ENCODE measurements around the gene CAPN7.

Gene CAPN7

DNA sequence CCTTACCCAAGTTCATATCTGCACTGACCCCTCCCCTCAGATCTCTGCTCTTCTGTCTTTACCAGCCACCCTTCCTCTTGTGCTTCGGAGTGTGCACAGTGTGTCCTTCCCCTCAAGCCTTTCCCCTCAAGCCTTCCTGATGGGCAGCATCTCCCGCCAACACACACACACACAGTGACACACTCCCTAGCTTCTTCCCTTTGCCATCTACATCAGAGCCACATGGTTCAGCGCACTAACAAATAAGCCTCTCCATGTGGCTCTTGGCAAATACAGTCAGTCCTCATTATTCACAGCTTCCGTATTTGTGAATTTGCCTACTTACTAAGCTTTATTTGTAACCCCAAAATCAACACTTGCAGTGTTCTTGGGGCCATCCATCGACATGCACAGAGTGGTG, 88.9 kb downstream of the CAPN7 start:
- peaks cover 9 to 31% of the 10 kb centered on the region in 2 donors for H3K36me3 Mint-ChIP-seq
- H3K27ac Mint-ChIP-seq, result peak overlapping the region; percentile 20
- DNase-seq (no peak), ATAC-seq (replicated peaks) (peak in 1 of 2 donors; percentile 13)
- peaks cover 53 to 80% of the 10 kb centered on the region in 2 donors for H3K4me1 Mint-ChIP-seq
- peak overlapping the region in 1 of 2 donors; percentile 45 for H3K4me3 Mint-ChIP-seq
- peaks cover 3% of the 10 kb centered on the region in 2 donors for H3K9me3 Mint-ChIP-seq
- H3K27me3 Mint-ChIP-seq, result no peaks in the 10 kb centered on the region

DNA sequence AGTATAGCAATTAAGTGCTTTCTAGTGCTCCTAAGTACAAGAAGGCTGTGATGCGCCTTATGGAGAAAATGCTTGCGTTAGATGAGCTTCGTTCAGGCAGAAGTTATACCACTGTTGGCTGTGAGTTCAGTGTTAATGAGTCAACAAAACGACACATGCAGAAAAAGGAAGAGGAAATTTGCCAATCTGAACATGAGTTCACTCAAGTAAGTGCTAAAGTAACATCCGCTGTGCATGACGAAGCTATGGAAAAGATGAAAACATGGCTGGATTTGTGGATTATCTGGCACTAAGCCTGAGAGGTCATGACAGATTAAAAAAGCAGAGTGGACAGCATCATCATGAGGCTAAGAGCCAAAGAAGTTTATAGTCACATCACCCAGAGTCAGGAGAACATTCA, 89.5 kb downstream of the CAPN7 start:
- peak in 1 of 2 donors; percentile 22 for ATAC-seq (replicated peaks)
- H3K36me3 Mint-ChIP-seq, result peaks cover 9 to 31% of the 10 kb centered on the region in 2 donors
- peaks cover 3% of the 10 kb centered on the region in 2 donors for H3K9me3 Mint-ChIP-seq
- H3K4me3 Mint-ChIP-seq, result peak overlapping the region in 1 of 2 donors; percentile 26
- peaks cover 56 to 80% of the 10 kb centered on the region in 2 donors for H3K4me1 Mint-ChIP-seq
- DNase-seq, result no peak
- peak overlapping the region; percentile 33 for H3K27ac Mint-ChIP-seq
- no peaks in the 10 kb centered on the region for H3K27me3 Mint-ChIP-seq

GRCh38 chr3:15297608-15298350, 91.7 kb downstream of the CAPN7 start:
- DNase-seq (no peak), ATAC-seq (replicated peaks) (no peak)
- Mint-ChIP-seq H3K4me1 (peaks cover 54 to 78% of the 10 kb centered on the region in 2 donors), H3K9me3 (peaks cover 3% of the 10 kb centered on the region in 2 donors), H3K27ac (peak overlapping the region; percentile 48), H3K4me3 (no peak overlapping the region), H3K36me3 (peaks cover 26 to 45% of the 10 kb centered on the region in 2 donors), H3K27me3 (no peaks in the 10 kb centered on the region)

GRCh38 chr3:15298504-15298903, 92.5 kb downstream of the CAPN7 start:
- peaks cover 3% of the 10 kb centered on the region in 2 donors for H3K9me3 Mint-ChIP-seq
- peak in 1 of 2 donors; percentile 29 for ATAC-seq (replicated peaks)
- no peak for DNase-seq
- peaks cover 30 to 52% of the 10 kb centered on the region in 2 donors for H3K36me3 Mint-ChIP-seq
- peak overlapping the region; percentile 1 for H3K27ac Mint-ChIP-seq
- peaks cover 51 to 78% of the 10 kb centered on the region in 2 donors for H3K4me1 Mint-ChIP-seq
- H3K27me3 Mint-ChIP-seq, result no peaks in the 10 kb centered on the region
- no peak overlapping the region for H3K4me3 Mint-ChIP-seq

DNA sequence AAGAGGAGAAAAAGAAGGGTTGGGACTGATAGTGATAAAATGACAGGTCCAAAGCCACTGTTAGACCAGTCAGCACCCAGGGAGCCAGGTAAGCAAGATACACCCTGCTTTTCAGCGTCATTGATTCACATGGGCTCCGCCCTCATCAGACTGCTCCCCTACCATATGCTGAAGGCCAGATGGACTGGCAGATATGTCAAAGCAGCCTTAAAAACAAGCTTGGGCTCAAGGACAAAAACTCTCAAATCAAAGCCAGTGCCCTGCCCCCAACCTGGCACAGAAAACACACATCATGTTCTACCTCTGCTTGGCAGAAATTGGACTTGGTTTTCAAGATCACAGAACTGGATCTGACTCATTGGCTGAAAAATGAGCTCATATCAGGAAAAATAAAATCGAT, 93.0 kb downstream of the CAPN7 start:
- H3K27ac Mint-ChIP-seq, result peak overlapping the region; percentile 1
- no peaks in the 10 kb centered on the region for H3K27me3 Mint-ChIP-seq
- no peak for DNase-seq
- peaks cover 49 to 79% of the 10 kb centered on the region in 2 donors for H3K4me1 Mint-ChIP-seq
- ATAC-seq (replicated peaks), result no peak
- peaks cover 32 to 57% of the 10 kb centered on the region in 2 donors for H3K36me3 Mint-ChIP-seq
- peaks cover 3% of the 10 kb centered on the region in 2 donors for H3K9me3 Mint-ChIP-seq
- no peak overlapping the region for H3K4me3 Mint-ChIP-seq

- DNase-seq, result no peak
- Mint-ChIP-seq H3K4me1 (peaks cover 40 to 69% of the 10 kb centered on the region in 2 donors), H3K27me3 (no peaks in the 10 kb centered on the region), H3K36me3 (peaks cover 29 to 54% of the 10 kb centered on the region in 2 donors), H3K27ac (peak overlapping the region; percentile 60), H3K9me3 (peaks cover 1 to 2% of the 10 kb centered on the region in 2 donors), H3K4me3 (no peak overlapping the region)
- ATAC-seq (replicated peaks), result peak; percentile 50 to 64
Observed at GRCh38 chr3:15300323-15301078, 94.5 kb downstream of the CAPN7 start.

- no peaks in the 10 kb centered on the region for H3K27me3 Mint-ChIP-seq
- no peak overlapping the region for H3K4me3 Mint-ChIP-seq
- H3K27ac Mint-ChIP-seq, result no peak overlapping the region
- no peaks in the 10 kb centered on the region for H3K9me3 Mint-ChIP-seq
- DNase-seq, result no peak
- H3K4me1 Mint-ChIP-seq, result peaks cover 41 to 70% of the 10 kb centered on the region in 2 donors
- H3K36me3 Mint-ChIP-seq, result peaks cover 34 to 56% of the 10 kb centered on the region in 2 donors
- no peak for ATAC-seq (replicated peaks)
Observed at GRCh38 chr3:15301761-15302160, 95.7 kb downstream of the CAPN7 start.

Measured in stimulated activated naive B cell treated with anti-CD40 and anti-IgM and Interleukin-4, amounts not matched to agents 10 μg/mL and 1 μg/mL and 100 μg/mL, for 72 hours (primary cell).